ENCODE data around the gene USP36.

GRCh38 chr17:78857266-78857665 is 16.7 kb upstream of the USP36 start:
- TF ChIP-seq POLR2AphosphoS5 (IDR thresholded peaks at IDR 0.05) (no peak), CTCF (IDR thresholded peaks at IDR 0.05) (no peak), POLR2A (IDR thresholded peaks at IDR 0.05) (no peak)

Measured in breast epithelium (tissue), 3 donors.